H1 (cell line): ENCODE data around the gene ATAD3B.

Source experiments
- CBX5 ChIP-seq: fragments of 300-800, 300-1000 bp; sonication (generic); IDR thresholded peaks from 2 replicates; pipeline ENCODE4 v1.7.1; 2016; ENCODE audit warnings: antibody characterized with exemption, low read length, low read depth
- EZH2 ChIP-seq: fragments of 200-600 bp; sonication (generic); IDR thresholded peaks from 2 replicates; pipeline ENCODE4 v1.7.1; 2012; ENCODE audit warnings: low read depth, mild to moderate bottlenecking, moderate library complexity, low read length, inconsistent platforms; ENCODE audit not compliant: severe bottlenecking
- PHF8 ChIP-seq: fragments of 200-600 bp; sonication (generic); conservative IDR thresholded peaks from 2 replicates; pipeline ENCODE4 v1.7.1; 2012; ENCODE audit warnings: low read depth, mild to moderate bottlenecking, inconsistent platforms, low read length, moderate library complexity
- RAD21 ChIP-seq, 2 experiments: IDR thresholded peaks in 1 of 2; conservative IDR thresholded peaks in 1 of 2; 2 replicates each; pipeline ENCODE4 v1.6.1; 2011; ENCODE audit warnings: low read depth in 2 of 2, low read length in 2 of 2, improper control_type of control experiment in 1 of 2, inconsistent platforms in 1 of 2, mild to moderate bottlenecking in 1 of 2, moderate library complexity in 1 of 2
- RFX5 ChIP-seq: IDR thresholded peaks from 2 replicates; pipeline ENCODE4 v1.6.1; 2011; ENCODE audit warnings: low read depth, low read length, improper control_type of control experiment, borderline replicate concordance
- SP1 ChIP-seq: IDR thresholded peaks from 2 replicates; pipeline ENCODE4 v1.6.1; 2011; ENCODE audit warnings: low read depth, low read length
- SP2 ChIP-seq: IDR thresholded peaks from 2 replicates; pipeline ENCODE4 v1.6.1; 2012; ENCODE audit warnings: mild to moderate bottlenecking, low read length, inconsistent platforms
- TF ChIP-seq, protein P1 (sequence below): IDR thresholded peaks from 2 replicates; pipeline ENCODE4 v1.6.1; 2011; ENCODE audit warnings: low read depth, mild to moderate bottlenecking, low read length; ENCODE audit not compliant: insufficient read depth
- TF ChIP-seq, protein P2 (sequence below), 3 experiments: IDR thresholded peaks; 1 replicate in 2 of 3; 2 replicates in 1 of 3; pipeline versions ENCODE4 v1.5.1 to v1.6.1; 2011; ENCODE audit warnings: low read length in 3 of 3, mild to moderate bottlenecking in 3 of 3, inconsistent platforms in 2 of 3, low read depth in 1 of 3, moderate library complexity in 1 of 3; ENCODE audit not compliant: insufficient read depth in 1 of 3; ENCODE audit errors: control extremely low read depth in 1 of 3
- TF ChIP-seq, protein P3 (sequence below): IDR thresholded peaks from 2 replicates; pipeline ENCODE4 v1.6.1; 2012; ENCODE audit warnings: low read length, inconsistent platforms

DNA sequence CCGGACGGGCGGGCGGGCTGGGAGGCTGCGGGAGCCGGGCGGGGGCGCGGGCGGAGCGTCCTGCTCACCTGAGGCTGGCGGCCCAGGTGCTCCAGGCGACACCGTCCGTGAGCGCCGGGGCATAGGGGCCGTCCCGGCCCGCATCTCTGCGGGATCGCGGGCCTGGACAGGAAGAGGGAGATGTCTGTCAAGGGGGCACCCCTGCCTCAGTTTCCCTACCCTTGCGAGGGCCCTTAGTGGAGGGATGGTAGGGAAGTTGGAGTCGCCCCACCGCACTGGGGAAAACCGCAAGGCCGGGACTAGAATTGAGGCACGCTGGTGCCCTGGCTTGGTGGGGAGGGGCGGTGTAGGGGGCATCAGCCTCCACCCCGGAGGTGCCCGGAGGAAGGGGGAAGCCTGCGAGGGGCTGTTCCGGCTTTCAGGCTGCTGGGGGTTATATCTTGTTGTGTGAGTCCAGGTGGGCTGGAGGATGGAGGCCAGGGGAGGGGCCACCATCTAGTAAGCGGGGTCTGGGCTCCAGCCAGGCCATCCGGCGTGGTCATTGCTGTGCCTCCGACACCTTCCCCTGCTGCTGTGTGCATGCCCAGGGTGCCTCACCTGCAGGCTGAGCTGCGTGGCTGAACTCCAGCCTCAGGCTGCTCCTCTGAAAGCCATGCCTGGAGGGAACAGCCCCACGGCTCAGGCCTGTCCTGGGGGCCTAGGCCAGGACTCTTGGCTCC, 35.5 kb upstream of the ATAD3B start:
- TF ChIP-seq CBX5 (no peak), EZH2 (no peak), PHF8 (no peak), SP1 (no peak), RFX5 (no peak), RAD21 (IDR thresholded peaks at IDR 0.05 in 1 of 2, conservative IDR thresholded peaks at IDR 0.05 in 1 of 2; ENCODE audit: low read depth in 2 of 2, low read length in 2 of 2) (no peak), SP2 (no peak)
- TF ChIP-seq, protein P1, sequence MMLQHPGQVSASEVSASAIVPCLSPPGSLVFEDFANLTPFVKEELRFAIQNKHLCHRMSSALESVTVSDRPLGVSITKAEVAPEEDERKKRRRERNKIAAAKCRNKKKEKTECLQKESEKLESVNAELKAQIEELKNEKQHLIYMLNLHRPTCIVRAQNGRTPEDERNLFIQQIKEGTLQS = no peak
- TF ChIP-seq, protein P2, sequence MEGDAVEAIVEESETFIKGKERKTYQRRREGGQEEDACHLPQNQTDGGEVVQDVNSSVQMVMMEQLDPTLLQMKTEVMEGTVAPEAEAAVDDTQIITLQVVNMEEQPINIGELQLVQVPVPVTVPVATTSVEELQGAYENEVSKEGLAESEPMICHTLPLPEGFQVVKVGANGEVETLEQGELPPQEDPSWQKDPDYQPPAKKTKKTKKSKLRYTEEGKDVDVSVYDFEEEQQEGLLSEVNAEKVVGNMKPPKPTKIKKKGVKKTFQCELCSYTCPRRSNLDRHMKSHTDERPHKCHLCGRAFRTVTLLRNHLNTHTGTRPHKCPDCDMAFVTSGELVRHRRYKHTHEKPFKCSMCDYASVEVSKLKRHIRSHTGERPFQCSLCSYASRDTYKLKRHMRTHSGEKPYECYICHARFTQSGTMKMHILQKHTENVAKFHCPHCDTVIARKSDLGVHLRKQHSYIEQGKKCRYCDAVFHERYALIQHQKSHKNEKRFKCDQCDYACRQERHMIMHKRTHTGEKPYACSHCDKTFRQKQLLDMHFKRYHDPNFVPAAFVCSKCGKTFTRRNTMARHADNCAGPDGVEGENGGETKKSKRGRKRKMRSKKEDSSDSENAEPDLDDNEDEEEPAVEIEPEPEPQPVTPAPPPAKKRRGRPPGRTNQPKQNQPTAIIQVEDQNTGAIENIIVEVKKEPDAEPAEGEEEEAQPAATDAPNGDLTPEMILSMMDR (IDR thresholded peaks at IDR 0.05; ENCODE audit: control extremely low read depth in 1 of 3, insufficient read depth in 1 of 3, low read depth in 1 of 3, low read length in 3 of 3) = no peak
- TF ChIP-seq, protein P3, sequence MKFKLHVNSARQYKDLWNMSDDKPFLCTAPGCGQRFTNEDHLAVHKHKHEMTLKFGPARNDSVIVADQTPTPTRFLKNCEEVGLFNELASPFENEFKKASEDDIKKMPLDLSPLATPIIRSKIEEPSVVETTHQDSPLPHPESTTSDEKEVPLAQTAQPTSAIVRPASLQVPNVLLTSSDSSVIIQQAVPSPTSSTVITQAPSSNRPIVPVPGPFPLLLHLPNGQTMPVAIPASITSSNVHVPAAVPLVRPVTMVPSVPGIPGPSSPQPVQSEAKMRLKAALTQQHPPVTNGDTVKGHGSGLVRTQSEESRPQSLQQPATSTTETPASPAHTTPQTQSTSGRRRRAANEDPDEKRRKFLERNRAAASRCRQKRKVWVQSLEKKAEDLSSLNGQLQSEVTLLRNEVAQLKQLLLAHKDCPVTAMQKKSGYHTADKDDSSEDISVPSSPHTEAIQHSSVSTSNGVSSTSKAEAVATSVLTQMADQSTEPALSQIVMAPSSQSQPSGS = no peak
